Fibroblast of skin of back (primary cell): Measurements from ENCODE around the gene CMIP.

Experiments
- DNase-seq: peaks from one replicate; pipeline ENCODE4 v3.0.0-alpha.2; 2013

CMIP gene

GRCh38 chr16:81536648-81537047, 92.0 kb downstream of the CMIP start:
- DNase-seq = no peak

DNA sequence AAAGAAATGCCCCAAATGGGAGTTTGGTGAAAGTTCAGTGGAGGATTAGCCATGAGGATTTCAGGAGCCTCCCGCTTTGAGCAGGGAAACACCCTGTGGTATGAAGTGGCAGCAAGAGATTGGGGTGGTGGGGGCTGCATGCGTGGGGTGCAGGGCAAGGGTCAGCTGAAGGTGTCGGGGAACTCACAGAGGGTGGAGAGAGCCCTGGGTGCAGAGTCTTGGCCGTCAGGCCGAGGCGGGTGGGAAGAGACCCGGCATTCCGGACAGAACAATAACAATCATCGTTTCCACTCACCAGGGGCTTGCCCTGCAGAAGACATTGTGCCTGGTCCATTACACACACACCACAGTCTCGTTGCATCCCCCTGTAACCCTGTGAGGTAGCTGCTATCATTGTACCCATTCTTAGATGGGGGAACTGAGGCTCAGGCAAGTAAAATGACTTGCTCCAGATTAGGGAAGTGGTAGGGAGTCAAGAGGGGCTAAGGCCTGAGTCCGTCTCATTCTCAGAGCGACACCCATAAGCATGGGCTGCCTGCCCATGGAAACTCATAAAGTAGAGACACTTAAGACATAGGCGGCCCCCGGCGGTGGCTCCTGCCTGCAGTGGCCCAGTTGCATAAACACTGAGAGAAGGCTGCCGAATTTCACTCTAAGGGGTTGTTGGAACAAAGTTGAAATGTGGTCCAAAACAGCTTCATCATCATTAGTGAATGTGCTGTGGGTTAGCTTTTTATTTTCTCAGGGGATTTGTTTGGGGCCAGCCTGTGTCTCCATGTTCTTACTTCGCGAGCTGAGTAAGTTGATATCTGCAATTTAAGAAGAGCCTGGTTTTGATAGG, 93.3 kb downstream of the CMIP start:
- DNase-seq = peak; percentile 71

- peak; percentile 60 for DNase-seq
These were observed 94.6 kb downstream of the CMIP start for GRCh38 chr16:81539009-81539758.

DNA sequence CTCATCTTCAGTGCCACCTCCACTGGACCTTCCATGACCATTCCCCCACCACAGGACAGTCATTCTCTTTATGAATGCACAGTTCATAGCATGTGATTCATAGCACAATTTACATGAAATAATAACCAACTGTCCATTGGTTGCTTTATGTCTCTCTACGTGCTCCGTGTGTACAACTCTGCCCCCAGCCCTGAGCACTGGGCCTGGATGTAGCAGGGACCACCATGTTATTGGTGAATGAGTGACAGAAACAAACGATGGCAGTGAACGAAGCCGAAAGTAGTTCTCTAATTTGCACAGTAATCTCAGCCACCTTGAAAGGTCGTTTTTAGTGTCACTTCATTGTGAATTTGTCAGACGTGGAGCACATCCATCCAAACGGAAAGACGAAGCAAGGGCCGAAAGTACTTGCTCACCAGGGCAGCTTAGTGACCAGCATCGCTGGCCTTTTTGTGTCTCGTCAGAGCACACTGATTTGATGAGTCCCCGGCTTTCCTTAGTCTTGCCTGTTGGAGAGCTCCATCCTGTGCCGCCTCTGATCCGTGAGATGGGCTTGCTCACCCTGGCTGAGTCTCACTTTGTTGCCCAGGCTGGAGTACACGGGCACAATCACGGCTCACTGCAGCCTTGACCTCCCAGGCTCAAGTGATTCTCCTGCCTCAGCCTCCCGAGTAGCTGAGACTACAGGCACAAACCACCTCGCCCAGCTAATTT, 95.3 kb downstream of the CMIP start:
- DNase-seq = no peak

GRCh38 chr16:81541314-81541713, 96.7 kb downstream of the CMIP start:
- no peak for DNase-seq

GRCh38 chr16:81542609-81543570, 98.3 kb downstream of the CMIP start:
- DNase-seq = no peak

DNA sequence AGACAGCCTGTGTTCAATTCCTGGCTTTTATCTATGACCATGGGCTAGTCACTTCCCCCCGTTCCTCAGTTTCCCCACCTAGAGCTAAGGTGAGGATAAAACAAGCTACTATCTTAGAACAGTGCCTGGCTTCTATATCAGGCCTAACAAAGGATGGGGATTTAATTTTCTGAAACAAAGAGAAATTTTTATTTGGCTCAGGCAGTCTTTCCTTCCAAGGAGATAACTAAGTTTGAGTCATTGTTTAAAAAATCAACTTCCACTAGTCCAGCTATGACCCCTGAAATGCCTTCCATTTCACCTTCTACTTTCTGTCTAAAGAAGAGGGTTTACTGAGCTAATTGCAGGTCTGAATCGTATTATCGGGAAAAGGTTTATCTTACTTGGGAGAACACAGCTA, 99.0 kb downstream of the CMIP start:
- no peak for DNase-seq

DNA sequence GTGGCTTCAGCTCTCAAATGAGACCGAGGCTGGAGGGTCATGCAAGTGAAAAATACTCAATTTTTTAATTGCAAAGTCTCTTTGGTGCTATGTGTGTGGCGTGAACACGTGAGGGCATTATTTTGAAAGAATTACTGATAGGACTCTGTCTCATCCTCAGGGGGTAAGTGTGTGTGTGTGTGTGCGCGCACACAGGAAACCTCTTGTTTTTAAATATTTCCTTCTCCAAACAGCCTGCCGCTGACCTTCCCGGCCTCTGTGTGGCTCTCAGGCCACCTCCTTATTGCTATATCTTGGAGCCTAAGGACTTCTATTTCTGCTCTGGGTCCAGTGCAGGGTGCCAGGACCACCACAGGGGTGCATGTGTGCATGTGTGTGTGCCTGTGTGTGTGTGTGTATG, 99.7 kb downstream of the CMIP start:
- no peak for DNase-seq

DNA sequence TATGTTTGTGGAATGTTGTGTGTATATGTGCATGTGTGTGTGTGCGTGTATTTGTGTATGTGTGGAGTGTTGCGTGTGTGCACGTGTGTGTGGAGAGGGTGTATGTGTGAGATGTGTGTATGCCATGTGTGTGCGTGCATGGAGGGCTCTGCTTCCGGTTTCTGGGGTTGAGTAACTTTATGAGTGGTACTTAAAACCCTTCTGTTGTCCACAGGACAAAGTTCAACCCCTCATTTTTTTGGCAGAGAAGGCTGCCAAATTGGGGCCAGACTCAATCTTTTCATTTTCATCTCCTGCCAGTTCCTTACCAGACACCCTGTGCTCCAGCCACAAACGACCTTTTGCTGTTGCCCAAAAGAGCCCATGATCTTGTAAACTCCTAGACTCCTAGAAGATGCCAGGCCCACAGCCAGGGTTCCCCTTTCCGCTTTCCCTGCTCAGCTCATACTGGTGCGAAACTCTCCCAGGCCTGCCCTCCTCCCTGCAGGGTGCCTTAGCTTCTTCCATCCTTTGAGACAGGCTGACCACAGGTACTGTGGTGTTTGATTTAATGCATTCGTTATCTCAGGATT, 100.2 kb downstream of the CMIP start:
- DNase-seq = no peak

- no peak for DNase-seq
These were observed 101.1 kb downstream of the CMIP start for GRCh38 chr16:81545470-81546250.

DNA sequence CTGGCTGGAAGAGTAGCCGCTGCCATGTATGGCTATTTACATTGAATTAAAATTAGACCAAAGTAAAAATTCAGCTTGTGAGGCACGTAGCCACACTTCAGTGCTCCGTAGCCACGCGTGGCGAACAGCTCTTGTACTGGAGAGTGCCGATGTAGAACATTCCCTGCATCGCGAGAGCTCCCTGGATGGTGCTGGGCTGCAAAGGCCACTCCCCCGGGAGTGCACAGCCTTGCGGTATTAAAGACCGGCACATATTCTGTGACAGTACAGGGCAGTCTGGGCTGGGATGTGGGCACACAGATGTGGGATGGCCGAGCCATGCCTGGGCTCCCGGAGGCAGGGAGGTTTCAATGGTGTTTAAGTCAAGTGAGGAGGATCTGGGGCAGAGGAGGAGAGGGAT, 102.2 kb downstream of the CMIP start:
- DNase-seq = no peak

GRCh38 chr16:81547194-81547938, 102.8 kb downstream of the CMIP start:
- no peak for DNase-seq

DNA sequence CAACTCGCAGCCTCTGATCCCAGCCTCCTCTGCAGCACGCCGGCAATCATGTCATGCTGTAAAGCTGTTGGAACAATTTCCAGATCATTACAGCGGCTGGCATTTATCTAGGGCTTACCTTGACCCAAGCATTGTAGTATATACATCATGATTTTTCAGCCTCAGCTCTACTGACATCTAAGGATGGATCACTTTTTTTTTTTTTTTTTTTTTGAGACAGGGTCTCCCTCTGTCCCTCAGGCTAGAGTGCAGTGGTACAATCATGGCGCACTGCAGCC, 103.3 kb downstream of the CMIP start:
- no peak for DNase-seq

GRCh38 chr16:81548551-81548875, 103.9 kb downstream of the CMIP start:
- no peak for DNase-seq

- no peak for DNase-seq
These were observed 104.4 kb downstream of the CMIP start for GRCh38 chr16:81548876-81549546.

DNA sequence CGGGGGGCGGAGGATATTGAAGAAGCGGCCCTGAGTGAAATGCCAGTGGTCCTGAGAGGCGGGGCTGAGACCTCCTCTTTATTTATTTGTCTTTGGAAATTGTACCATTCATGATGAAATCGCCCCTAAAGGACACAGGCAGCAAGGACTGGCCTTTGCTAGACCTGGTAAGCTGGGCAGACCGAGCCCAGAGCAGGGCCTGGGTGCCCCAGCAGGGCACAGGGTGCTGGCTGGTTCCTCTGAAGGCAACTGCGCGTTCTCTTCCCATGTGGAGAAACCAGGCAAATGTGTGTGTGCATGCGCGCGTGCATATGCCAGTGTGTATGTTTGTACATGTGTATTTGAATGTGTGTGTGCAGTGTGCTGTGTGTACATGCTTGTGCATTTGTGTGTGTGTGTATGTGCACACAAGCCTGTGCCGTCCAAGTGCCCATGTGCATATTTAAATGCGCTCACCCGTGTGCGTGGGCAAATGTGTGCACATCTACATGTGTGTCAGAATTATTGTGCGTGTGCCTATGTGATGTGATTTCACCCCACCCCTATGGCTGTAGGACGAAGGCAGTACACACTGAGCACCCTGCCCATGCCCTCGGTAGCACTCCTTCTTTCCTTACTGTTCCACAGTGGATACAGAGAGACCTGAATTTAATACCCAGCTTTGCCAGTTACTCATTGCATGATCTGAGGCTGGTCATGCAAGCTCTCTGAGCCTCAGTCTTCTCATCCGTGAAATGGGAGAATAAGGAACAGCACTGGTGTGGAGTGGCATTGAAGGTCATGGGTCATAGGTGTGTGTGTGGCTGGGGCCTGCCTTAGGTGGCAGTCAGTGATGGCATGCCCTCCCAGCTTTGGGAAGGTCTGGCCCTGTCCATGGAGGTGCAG, 105.2 kb downstream of the CMIP start:
- no peak for DNase-seq

DNA sequence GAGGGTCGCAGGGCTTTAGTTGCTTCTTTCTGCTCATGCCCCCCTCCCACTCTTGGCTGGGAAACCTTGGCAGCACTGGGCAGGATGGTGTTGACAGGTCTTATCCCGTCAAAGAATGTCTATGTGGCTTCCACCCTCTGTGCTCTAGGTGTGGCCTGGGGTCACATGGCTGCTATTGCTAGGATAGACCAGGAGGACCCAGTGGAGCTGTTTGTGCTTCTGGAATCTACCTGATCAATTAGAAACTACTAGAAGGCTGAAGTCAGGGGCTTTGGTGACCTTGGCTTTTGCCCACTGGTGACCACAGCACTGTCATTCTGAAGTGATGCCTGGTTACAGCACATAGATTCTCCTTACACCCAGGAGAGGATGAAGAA, 105.8 kb downstream of the CMIP start:
- no peak for DNase-seq

DNA sequence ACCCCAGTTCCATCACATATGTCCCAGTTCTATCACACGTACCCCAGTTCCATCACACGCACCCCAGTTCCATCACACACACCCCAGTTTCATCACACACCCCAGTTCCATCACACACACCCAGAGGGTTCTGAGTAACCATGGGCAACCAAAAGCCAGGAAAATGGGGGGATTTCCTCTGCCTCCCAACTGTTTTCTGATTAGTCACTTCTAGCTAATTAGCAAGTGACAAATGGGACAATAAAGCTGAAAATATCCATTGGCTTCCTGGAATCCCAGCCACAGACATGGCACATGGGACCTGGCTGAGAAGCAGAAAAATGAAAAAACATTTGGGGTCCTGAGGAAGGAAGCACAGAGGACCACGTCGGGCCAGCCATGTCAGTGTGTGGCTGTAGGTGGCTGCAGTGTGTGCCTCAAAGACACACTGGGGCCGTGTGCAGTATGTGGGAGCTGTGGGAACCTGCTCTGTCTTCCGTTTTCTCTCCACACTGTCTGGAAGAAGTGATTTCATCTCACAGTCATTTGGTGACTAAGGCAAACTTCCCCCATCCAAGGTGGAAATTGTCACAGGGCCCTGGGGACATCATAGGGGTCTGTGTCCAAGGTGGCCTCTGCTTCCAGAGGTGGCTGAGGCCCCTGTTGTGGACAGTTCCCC, 106.7 kb downstream of the CMIP start:
- DNase-seq = peak; percentile 88
